HepG2 (cell line): ENCODE measurements around the gene VPS37B. TPM values are rescaled to one million over a fixed set of nuclear protein-coding genes. Genes with fewer than 3 reads are reported as not detected.

Experiments
- BHLHE40 ChIP-seq: IDR thresholded peaks from 2 replicates; pipeline ENCODE4 v1.6.1; 2011; ENCODE audit warnings: low read length, improper control_type of control experiment
- CREM ChIP-seq, 2 experiments: sonication (generic) in 1 of 2; formaldehyde crosslinking in 1 of 2; IDR thresholded peaks; 2 replicates each; pipeline versions ENCODE4 v1.4.0 to v1.6.1; 2016 to 2020; ENCODE audit warnings: antibody characterized with exemption in 1 of 2, mild to moderate bottlenecking in 1 of 2, missing genetic modification reagents in 1 of 2
- DMAP1 ChIP-seq: IDR thresholded peaks from 2 replicates; pipeline ENCODE4 v1.6.1; 2016
- ELK4 ChIP-seq: sonication (generic); formaldehyde crosslinking; IDR thresholded peaks from 2 replicates; pipeline ENCODE4 v1.9.0; 2021; ENCODE audit warnings: missing genetic modification reagents, borderline replicate concordance
- GLI4 ChIP-seq: sonication (generic); formaldehyde crosslinking; IDR thresholded peaks from 2 replicates; pipeline ENCODE4 v1.5.1; 2020; ENCODE audit warnings: missing genetic modification reagents, mild to moderate bottlenecking, moderate library complexity, borderline replicate concordance
- HDAC2 ChIP-seq: sonication (generic); formaldehyde crosslinking; IDR thresholded peaks from 2 replicates; pipeline ENCODE4 v1.4.0; 2020; ENCODE audit warnings: missing genetic modification reagents
- HNRNPUL1 ChIP-seq: fragments of 200-400 bp; formaldehyde crosslinking; IDR thresholded peaks from 2 replicates; pipeline ENCODE4 v1.6.1; 2017; ENCODE audit warnings: low read depth, mild to moderate bottlenecking, low read length, moderate library complexity
- MLXIP ChIP-seq: sonication (generic); formaldehyde crosslinking; IDR thresholded peaks from 2 replicates; pipeline ENCODE4 v1.9.0; 2021; ENCODE audit warnings: missing genetic modification reagents, borderline replicate concordance
- MYNN ChIP-seq: sonication (generic); formaldehyde crosslinking; IDR thresholded peaks from 2 replicates; pipeline ENCODE4 v1.4.0; 2020; ENCODE audit warnings: mild to moderate bottlenecking, low read depth, missing genetic modification reagents
- NFRKB ChIP-seq: fragments of 450-650 bp; IDR thresholded peaks from 2 replicates; pipeline ENCODE4 v1.6.1; 2017
- NONO ChIP-seq, 2 experiments: fragments of 450-650 bp in 1 of 2; sonication (generic) in 1 of 2; formaldehyde crosslinking in 1 of 2; IDR thresholded peaks in 1 of 2; conservative IDR thresholded peaks in 1 of 2; 2 replicates each; pipeline versions ENCODE4 v1.6.1 to v1.8.0; 2017 to 2022; ENCODE audit warnings: mild to moderate bottlenecking in 1 of 2, missing genetic modification reagents in 1 of 2, moderate library complexity in 1 of 2
- RFX1 ChIP-seq: fragments of 450-650 bp; IDR thresholded peaks from 2 replicates; pipeline ENCODE4 v1.6.1; 2017
- SP1 ChIP-seq, 2 experiments: fragments of 450-650 bp in 1 of 2; sonication (generic) in 1 of 2; formaldehyde crosslinking in 1 of 2; IDR thresholded peaks; 2 replicates each; pipeline versions ENCODE4 v1.4.0 to v1.6.1; 2016 to 2020; ENCODE audit warnings: missing genetic modification reagents in 1 of 2
- STAT5B ChIP-seq: sonication (generic); formaldehyde crosslinking; IDR thresholded peaks from 2 replicates; pipeline ENCODE4 v1.4.0; 2020; ENCODE audit warnings: missing genetic modification reagents
- TFE3 ChIP-seq: IDR thresholded peaks from 2 replicates; pipeline ENCODE4 v1.6.1; 2016
- THYN1 ChIP-seq: sonication (generic); formaldehyde crosslinking; IDR thresholded peaks from 2 replicates; pipeline ENCODE4 v1.8.1; 2023; ENCODE audit warnings: low read depth, mild to moderate bottlenecking, moderate library complexity, missing genetic modification reagents, borderline replicate concordance
- ZBTB21 ChIP-seq: sonication (generic); formaldehyde crosslinking; IDR thresholded peaks from 2 replicates; pipeline ENCODE4 v1.4.0; 2020; ENCODE audit warnings: missing genetic modification reagents
- ZBTB33 ChIP-seq: sonication (generic); formaldehyde crosslinking; IDR thresholded peaks from 2 replicates; pipeline ENCODE4 v1.4.0; 2020; ENCODE audit warnings: missing genetic modification reagents
- ZFP36L1 ChIP-seq: sonication (generic); formaldehyde crosslinking; IDR thresholded peaks from 2 replicates; pipeline ENCODE4 v1.8.0; 2022; ENCODE audit warnings: mild to moderate bottlenecking, missing genetic modification reagents, moderate library complexity
- ZNF367 ChIP-seq: sonication (generic); formaldehyde crosslinking; IDR thresholded peaks from 2 replicates; pipeline ENCODE4 v1.4.0; 2020; ENCODE audit warnings: missing genetic modification reagents, borderline replicate concordance
- ZNF563 ChIP-seq: sonication (generic); formaldehyde crosslinking; IDR thresholded peaks from 2 replicates; pipeline ENCODE4 v1.8.0; 2022; ENCODE audit warnings: mild to moderate bottlenecking, moderate library complexity, missing genetic modification reagents
- ZNF782 ChIP-seq: sonication (generic); formaldehyde crosslinking; IDR thresholded peaks from 2 replicates; pipeline ENCODE4 v1.4.0; 2020; ENCODE audit warnings: missing genetic modification reagents, mild to moderate bottlenecking, borderline replicate concordance
- polyA plus RNA-seq, 8 experiments: library from polyadenylated mRNA; depleted of rRNA in 3 of 8; stranded (reverse) in 7 of 8; unstranded in 1 of 8; fragments of >200 nt; fragmentation: Illumina TruSeq in 4 of 8; extraction: Trizol in 4 of 8; gene quantifications; 2 replicates each; pipeline versions ENCODE4 v1.2.1 to v1.2.3, GENCODE V29; 2011 to 2016; ENCODE audit warnings: low read depth in 4 of 8, missing spikeins in 1 of 8, mixed read lengths in 1 of 8; ENCODE audit not compliant: insufficient read depth in 1 of 8
- total RNA-seq, 5 experiments: library from RNA; depleted of rRNA; stranded (reverse); fragments of >200 nt; fragmentation: Illumina TruSeq; extraction: Trizol; gene quantifications; 2 replicates each; pipeline ENCODE4 v1.2.3, GENCODE V29; 2016; ENCODE audit warnings: low read depth in 1 of 5

VPS37B gene
- total and polyA plus RNA-seq, 2 of the 13 experiments (the other 11 are each of a cell fraction or from before 2014, with no cell fraction given): 4.6 to 5.3 TPM

GRCh38 chr12:122865268-122866231, 30.4 kb downstream of the VPS37B start (continued):
- TF ChIP-seq MYNN (no peak), ZNF782 (CRISPR knock-in tag) (no peak), STAT5B (CRISPR knock-in tag) (0 out of 2 replicates have a peak, but pooled peaks have one; percentile 10), ZBTB21 (CRISPR knock-in tag) (no peak), MLXIP (no peak), CREM (IDR thresholded peaks at IDR 0.05) (peak; percentile 38; the same call in 1 of the 2 replicates), CREM (CRISPR knock-in tag; IDR thresholded peaks at IDR 0.05) (no peak), ZFP36L1 (CRISPR knock-in tag) (no peak), NFRKB (no peak), NONO (IDR thresholded peaks at IDR 0.05) (no peak), NONO (CRISPR knock-in tag; conservative IDR thresholded peaks at IDR 0.05) (no peak), TFE3 (CRISPR knock-in tag) (no peak), ZNF563 (CRISPR knock-in tag) (no peak), SP1 (IDR thresholded peaks at IDR 0.05) (no peak), SP1 (CRISPR knock-in tag; IDR thresholded peaks at IDR 0.05) (0 out of 2 replicates have a peak, but pooled peaks have one; percentile 27), GLI4 (no peak), BHLHE40 (peak; percentile 96), THYN1 (CRISPR knock-in tag) (no peak), HDAC2 (CRISPR knock-in tag) (no peak), RFX1 (no peak), ZNF367 (CRISPR knock-in tag) (no peak), DMAP1 (CRISPR knock-in tag) (no peak), ELK4 (CRISPR knock-in tag) (no peak), HNRNPUL1 (no peak), ZBTB33 (CRISPR knock-in tag) (peak; percentile 49; the same call in 1 of the 2 replicates)
